Urothelium cell line (cell line): ENCODE results near the gene GRAP.
A peak's percentile ranks its signal among the peaks of the same experiment; 100 is the strongest.

Experiments
- DNase-seq: peaks from one replicate; pipeline ENCODE4 v3.0.0; 2011; ENCODE audit warnings: low spot score, mixed read lengths
- FAIRE-seq: peaks from 2 replicates; lab custom pipeline; 2011; peaks lifted over from hg19 to GRCh38; lab: Jason Lieb, UNC

GRAP gene

DNA sequence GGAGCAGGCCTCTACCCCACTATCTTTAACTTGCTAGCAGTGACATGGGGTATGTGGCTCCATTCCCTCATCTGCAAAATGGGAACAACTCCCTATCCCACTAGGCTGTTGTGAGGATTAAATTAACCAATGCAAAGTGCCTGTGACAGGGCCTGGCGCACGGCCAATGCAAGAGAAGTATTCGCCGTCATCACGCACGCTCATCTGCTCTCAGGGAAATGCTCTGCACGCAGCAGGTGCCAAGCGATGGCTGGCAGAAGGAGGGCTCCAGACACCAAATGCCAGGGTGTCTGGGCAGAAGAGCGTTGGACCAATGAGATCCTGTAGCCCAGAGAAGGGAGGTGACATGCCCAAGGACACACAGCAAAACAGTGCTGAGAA lies 59.5 kb downstream of the GRAP start:
- DNase-seq (no peak), FAIRE-seq (no peak)

DNA sequence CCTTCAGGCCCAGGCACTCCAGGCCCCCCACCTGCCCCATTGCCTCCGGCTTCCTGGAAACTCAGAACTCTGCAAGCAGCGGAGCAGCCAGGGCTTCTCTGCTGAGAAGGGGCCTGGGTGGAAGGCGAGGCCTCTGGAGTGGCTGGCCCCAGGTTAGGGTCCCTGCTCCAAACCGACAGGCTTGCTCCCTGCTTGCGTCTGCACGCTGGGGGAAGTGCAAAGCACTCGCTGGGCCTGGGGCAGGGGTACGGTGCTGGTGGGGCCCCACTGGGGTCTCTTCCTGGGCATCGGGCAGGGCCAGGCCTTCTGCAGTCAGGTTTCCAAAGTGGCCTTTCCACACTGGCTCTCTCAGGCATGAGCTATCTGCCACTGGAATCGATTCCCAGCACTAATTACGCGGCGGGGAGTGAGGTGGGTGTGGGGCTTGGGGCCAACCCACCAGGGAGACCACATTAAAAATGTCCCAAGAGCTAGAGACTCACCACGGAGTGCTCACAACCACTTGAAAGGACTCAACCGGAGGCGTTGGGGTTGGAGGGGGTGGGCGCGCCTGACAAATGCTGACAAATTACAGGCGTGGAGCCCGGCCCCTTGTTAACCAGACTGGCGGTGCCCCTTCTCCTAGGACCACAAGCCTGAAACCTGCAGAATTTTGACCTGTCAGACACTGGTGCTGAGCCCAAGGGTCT lies 60.1 kb downstream of the GRAP start:
- DNase-seq (no peak), FAIRE-seq (no peak)

GRCh38 chr17:18985475-18985874 lies 61.3 kb downstream of the GRAP start:
- DNase-seq: no peak
- FAIRE-seq: no peak

- FAIRE-seq (no peak), DNase-seq (no peak)
These were observed 62.3 kb downstream of the GRAP start for GRCh38 chr17:18984273-18985114.

DNA sequence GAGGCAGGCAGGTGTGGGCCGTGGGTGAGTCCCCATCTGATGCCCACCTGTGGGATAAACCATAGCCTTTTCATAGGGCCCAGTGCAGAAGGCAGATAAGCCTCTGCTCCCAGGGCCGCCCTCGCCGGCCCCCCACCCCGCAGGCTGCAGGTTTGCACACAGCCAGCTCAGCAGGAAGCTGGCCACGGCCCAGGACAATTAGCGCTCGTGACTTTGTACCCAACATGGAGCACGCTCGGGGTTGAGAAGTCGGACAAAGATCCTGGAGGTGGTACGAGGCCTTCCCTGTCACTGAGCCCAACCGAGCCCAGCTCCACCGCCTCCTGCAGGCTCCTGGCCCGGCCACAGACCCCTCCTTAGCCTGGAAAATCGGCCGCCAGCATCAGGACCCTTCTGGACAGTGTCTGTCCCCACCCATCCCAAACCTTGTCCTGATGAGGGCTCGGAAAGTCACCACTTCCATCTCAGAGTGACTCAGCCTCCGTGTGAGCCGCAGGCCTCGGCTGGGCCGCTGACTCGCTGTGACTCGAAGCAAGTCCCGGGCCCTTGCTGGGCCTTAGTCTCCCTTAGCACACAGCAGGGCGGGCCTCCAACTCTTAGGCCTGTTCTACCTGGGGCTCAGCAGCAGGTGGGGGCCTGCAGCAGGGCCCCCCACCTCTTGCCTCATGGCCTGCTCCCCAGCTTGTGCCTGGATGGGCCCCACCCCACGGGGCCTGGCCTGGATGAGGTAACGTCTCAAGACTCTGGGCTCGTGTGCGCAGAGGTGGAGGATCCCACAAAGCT lies 64.9 kb downstream of the GRAP start:
- DNase-seq: peak; percentile 76
- no peak for FAIRE-seq

GRCh38 chr17:18981335-18981641 lies 65.5 kb downstream of the GRAP start:
- no peak for FAIRE-seq
- DNase-seq: no peak

DNA sequence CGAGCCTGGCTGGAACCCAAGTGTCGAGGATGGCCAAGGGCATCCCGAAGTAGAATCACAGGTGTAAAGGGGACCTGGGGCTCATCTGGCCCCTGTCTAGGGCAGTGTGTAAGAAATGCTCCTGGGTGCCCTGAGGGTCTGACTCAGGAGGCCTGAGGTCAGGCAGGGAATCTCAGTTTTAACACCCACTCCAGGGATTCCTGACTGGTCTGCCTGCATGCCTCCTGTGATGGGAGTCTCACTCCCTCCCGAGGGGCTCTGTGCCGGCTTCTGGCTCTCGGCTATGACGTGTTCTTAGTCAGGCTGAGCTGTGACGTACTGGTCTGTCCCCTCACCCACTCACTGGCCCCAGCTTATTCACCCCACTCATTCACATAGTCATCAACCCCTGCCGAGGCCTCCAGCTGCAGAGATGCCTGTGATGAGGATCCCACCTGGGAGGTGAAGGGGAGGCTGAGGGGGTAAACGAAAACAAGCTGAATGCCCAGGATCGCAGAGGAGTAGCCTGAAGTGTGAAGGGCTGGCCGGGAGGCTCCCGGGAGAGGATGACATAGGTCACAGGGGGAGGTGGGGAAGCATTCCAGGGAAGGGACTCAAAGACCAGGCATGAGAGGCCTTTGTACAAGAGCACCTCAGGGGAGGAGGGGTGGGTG lies 65.9 kb downstream of the GRAP start:
- FAIRE-seq: no peak

GRCh38 chr17:18978655-18979054 lies 68.1 kb downstream of the GRAP start:
- DNase-seq: no peak
- FAIRE-seq: no peak

More for the DNA sequence above, 65.9 kb downstream of the GRAP start:
- DNase-seq: no peak

GRCh38 chr17:18978050-18978449 lies 68.7 kb downstream of the GRAP start:
- no peak for FAIRE-seq
- no peak for DNase-seq

DNA sequence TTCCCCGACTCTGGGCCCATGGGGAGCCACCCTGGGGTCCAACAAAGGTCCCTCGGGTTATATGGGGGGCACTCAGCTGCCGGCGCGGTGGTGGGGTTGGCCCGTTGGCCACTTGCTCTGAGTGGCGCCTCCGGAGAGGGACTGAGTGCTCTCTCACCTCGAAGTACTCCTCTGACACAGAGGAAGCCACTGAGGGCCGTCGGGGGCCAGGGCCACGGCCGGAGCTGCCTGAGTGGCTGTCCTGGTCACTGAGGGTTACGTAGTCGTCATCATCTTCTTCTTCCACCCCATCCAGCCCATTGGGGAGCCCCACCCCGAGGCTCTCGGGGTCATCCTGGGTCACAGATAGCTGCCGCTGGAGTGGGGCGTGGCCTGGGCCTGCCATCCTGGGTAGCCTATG lies 69.1 kb downstream of the GRAP start:
- FAIRE-seq (no peak), DNase-seq (no peak)

GRCh38 chr17:18977021-18977420 lies 69.7 kb downstream of the GRAP start:
- DNase-seq (no peak), FAIRE-seq (no peak)

GRCh38 chr17:18976201-18976600 lies 70.6 kb downstream of the GRAP start:
- DNase-seq: no peak
- no peak for FAIRE-seq

GRCh38 chr17:18975597-18975996 lies 71.2 kb downstream of the GRAP start:
- FAIRE-seq: no peak
- DNase-seq: no peak

- DNase-seq: no peak
- FAIRE-seq: no peak
These were observed 72.2 kb downstream of the GRAP start for GRCh38 chr17:18974407-18975149.

DNA sequence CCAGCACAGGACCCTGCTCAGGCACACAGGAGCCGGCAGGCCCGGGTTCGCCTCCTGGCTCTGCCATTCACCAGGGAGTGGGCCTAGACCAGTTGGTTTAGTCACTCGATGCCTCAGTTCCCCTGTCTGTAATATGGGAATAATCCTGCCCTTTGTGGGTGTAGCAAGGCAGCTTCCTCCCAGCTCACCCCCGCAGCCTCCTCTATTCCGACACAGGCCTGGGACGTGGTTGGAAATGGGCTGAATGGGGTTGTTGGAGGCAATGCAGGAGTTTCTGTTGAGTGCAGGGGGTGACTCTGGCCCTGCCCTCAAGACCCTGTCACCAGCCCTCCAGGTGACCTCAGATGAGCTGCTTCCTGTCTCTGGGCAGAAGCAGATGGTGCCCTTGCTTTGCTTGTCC lies 75.0 kb downstream of the GRAP start:
- FAIRE-seq: no peak
- DNase-seq: no peak
